ENCODE data around the gene KCNN3.

DNA sequence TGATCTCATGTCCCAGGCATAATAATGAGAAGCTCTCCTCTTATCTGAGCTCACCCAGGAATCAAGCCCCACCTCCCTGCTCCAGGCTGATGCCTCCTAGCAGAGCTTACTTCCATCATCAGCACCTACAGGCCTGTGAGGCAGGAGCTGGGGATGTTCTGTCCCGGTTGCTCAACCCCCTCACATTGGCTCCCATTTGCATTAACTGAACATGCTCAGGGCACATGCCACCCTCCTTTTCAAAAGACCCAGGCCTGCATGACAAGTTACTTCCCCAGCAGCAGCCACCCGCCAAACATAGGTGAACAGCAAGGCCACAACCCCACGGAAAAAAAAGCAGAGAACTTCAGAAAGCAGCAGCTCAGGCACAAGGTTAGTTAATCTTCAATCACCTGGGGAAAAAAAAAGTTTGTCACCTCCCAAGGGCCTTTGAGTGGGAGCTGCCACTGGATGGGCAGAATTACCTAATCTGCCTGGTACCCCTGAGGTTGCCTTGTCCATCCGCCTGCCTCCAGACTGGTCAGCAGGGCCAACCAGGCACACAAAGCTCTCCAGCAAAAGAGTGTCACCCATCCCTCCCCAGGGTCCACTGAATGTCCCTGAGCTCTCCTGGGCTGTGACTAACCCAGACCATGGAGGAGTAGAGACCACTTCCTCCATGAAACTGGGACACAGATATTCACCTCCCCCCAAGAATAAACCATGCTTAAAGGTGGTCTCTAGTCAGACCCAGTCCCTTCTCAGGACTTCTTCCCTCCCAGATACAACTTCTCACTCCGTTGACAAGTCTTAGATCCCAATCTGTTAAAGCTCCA, 4.4 kb downstream of the KCNN3 start:
- TF ChIP-seq, protein P1, sequence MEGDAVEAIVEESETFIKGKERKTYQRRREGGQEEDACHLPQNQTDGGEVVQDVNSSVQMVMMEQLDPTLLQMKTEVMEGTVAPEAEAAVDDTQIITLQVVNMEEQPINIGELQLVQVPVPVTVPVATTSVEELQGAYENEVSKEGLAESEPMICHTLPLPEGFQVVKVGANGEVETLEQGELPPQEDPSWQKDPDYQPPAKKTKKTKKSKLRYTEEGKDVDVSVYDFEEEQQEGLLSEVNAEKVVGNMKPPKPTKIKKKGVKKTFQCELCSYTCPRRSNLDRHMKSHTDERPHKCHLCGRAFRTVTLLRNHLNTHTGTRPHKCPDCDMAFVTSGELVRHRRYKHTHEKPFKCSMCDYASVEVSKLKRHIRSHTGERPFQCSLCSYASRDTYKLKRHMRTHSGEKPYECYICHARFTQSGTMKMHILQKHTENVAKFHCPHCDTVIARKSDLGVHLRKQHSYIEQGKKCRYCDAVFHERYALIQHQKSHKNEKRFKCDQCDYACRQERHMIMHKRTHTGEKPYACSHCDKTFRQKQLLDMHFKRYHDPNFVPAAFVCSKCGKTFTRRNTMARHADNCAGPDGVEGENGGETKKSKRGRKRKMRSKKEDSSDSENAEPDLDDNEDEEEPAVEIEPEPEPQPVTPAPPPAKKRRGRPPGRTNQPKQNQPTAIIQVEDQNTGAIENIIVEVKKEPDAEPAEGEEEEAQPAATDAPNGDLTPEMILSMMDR (IDR thresholded peaks at IDR 0.05) = no peak
- TF ChIP-seq EZH2 (IDR thresholded peaks at IDR 0.05; ENCODE audit: borderline replicate concordance, insufficient read depth, low read depth, low read length, poor library complexity, severe bottlenecking) = no peak

All from B cell (primary cell).